ENCODE results near the gene NTF4. TPM values are rescaled to one million over a fixed set of nuclear protein-coding genes. Genes with fewer than 3 reads are reported as not detected.
"Not testable (repeated sequence)": the region's sequence is repeated elsewhere in the genome, so short reads cannot be mapped to it uniquely, and the experiment has no call there.

NTF4 gene
- total RNA-seq, 2 experiments from 2014 or later: not detected

GRCh38 chr19:49031642-49032301 lies 32.8 kb downstream of the NTF4 start, which contains the start of gene CGB2:
Gene CGB2, plus strand, starts transcription at chr19:49031890. Its CDS starts 206 bp downstream, at chr19:49032096.
- CTCF ChIA-PET; H3K4me3 Mint-ChIP-seq; H3K27me3 Mint-ChIP-seq; H3K36me3 Mint-ChIP-seq (ENCODE audit: low read depth); H3K4me1 Mint-ChIP-seq (ENCODE audit: low read depth); H3K27ac Mint-ChIP-seq; POLR2A ChIA-PET; H3K9me3 Mint-ChIP-seq; intact Hi-C loops (cut with micrococcal nuclease): not testable (repeated sequence)
- peak; percentile 66 for TF ChIP-seq CTCF (IDR thresholded peaks at IDR 0.05)
- ATAC-seq: peak; percentile 94
- DNase-seq: peak; percentile 85

- H3K27ac Mint-ChIP-seq; intact Hi-C loops (cut with micrococcal nuclease); CTCF ChIA-PET; H3K4me1 Mint-ChIP-seq (ENCODE audit: low read depth); DNase-seq; ATAC-seq; H3K4me3 Mint-ChIP-seq; H3K9me3 Mint-ChIP-seq; H3K27me3 Mint-ChIP-seq; POLR2A ChIA-PET; H3K36me3 Mint-ChIP-seq (ENCODE audit: low read depth): not testable (repeated sequence)
Measured at GRCh38 chr19:49030323-49030722, 34.3 kb downstream of the NTF4 start.

GRCh38 chr19:49029749-49030148 lies 34.9 kb downstream of the NTF4 start:
- H3K4me1 Mint-ChIP-seq (ENCODE audit: low read depth); H3K4me3 Mint-ChIP-seq; intact Hi-C loops (cut with micrococcal nuclease); ATAC-seq; H3K27me3 Mint-ChIP-seq; POLR2A ChIA-PET; H3K36me3 Mint-ChIP-seq (ENCODE audit: low read depth); DNase-seq; CTCF ChIA-PET; H3K9me3 Mint-ChIP-seq; H3K27ac Mint-ChIP-seq: not testable (repeated sequence)

GRCh38 chr19:49028686-49029085 lies 35.9 kb downstream of the NTF4 start:
- H3K27ac Mint-ChIP-seq; DNase-seq; H3K27me3 Mint-ChIP-seq; H3K36me3 Mint-ChIP-seq (ENCODE audit: low read depth); H3K9me3 Mint-ChIP-seq; ATAC-seq; CTCF ChIA-PET; H3K4me3 Mint-ChIP-seq; intact Hi-C loops (cut with micrococcal nuclease); POLR2A ChIA-PET; H3K4me1 Mint-ChIP-seq (ENCODE audit: low read depth): not testable (repeated sequence)

GRCh38 chr19:49025599-49025998 lies 39.0 kb downstream of the NTF4 start:
- ATAC-seq; DNase-seq; H3K27ac Mint-ChIP-seq; H3K36me3 Mint-ChIP-seq (ENCODE audit: low read depth); CTCF ChIA-PET; intact Hi-C loops (cut with micrococcal nuclease); POLR2A ChIA-PET; H3K9me3 Mint-ChIP-seq; H3K4me3 Mint-ChIP-seq; H3K27me3 Mint-ChIP-seq: not testable (repeated sequence)
- H3K4me1 Mint-ChIP-seq (ENCODE audit: low read depth): peaks cover 12% of the 10 kb centered on the region

GRCh38 chr19:49025088-49025487 lies 39.5 kb downstream of the NTF4 start:
- POLR2A ChIA-PET, H3K27me3 Mint-ChIP-seq, ATAC-seq: not testable (repeated sequence)

GRCh38 chr19:49024233-49024632 lies 40.4 kb downstream of the NTF4 start, which contains the start of gene CGB3:
Gene CGB3, minus strand, starts transcription at chr19:49024333. Its CDS starts 362 bp downstream, at chr19:49023971.
- H3K27me3 Mint-ChIP-seq; CTCF ChIA-PET; H3K4me3 Mint-ChIP-seq; H3K36me3 Mint-ChIP-seq (ENCODE audit: low read depth); H3K9me3 Mint-ChIP-seq; DNase-seq; ATAC-seq; intact Hi-C loops (cut with micrococcal nuclease); H3K27ac Mint-ChIP-seq; POLR2A ChIA-PET: not testable (repeated sequence)
- peaks cover 16% of the 10 kb centered on the region for H3K4me1 Mint-ChIP-seq (ENCODE audit: low read depth)

More at GRCh38 chr19:49025088-49025487, 39.5 kb downstream of the NTF4 start:
- H3K27ac Mint-ChIP-seq; H3K4me3 Mint-ChIP-seq; DNase-seq; CTCF ChIA-PET; intact Hi-C loops (cut with micrococcal nuclease); H3K9me3 Mint-ChIP-seq; H3K36me3 Mint-ChIP-seq (ENCODE audit: low read depth): not testable (repeated sequence)
- peaks cover 14% of the 10 kb centered on the region for H3K4me1 Mint-ChIP-seq (ENCODE audit: low read depth)

- Mint-ChIP-seq H3K27ac (no peak overlapping the region), H3K27me3 (peaks cover 9% of the 10 kb centered on the region), H3K36me3 (ENCODE audit: low read depth) (no peaks in the 10 kb centered on the region), H3K4me1 (ENCODE audit: low read depth) (peaks cover 28% of the 10 kb centered on the region), H3K9me3 (no peaks in the 10 kb centered on the region), H3K4me3 (no peak overlapping the region)
- DNase-seq: no peak
- intact Hi-C loops (cut with micrococcal nuclease): no loop called here
- ChIA-PET CTCF (interaction anchor here (1.7 to 2.1 kb wide), 2 partner anchors 22 to 29 kb away, joined by 7 to 9 read pairs; partner anchors contain the start of genes GYS1 and RUVBL2), POLR2A (interaction anchor here (0.7 kb wide), 1 partner anchor 9 kb away, joined by 3 read pairs; no protein-coding TSS in a partner anchor)
- TF ChIP-seq CTCF (IDR thresholded peaks at IDR 0.05): no peak
- ATAC-seq: no peak
Measured at GRCh38 chr19:49022116-49022515, 42.5 kb downstream of the NTF4 start.

Measured in activated CD8-positive, alpha-beta T cell treated with anti-CD3 and anti-CD28 coated beads for 36 hours (primary cell).